ENCODE results near the gene ALDH18A1.

The ALDH18A1 gene

DNA sequence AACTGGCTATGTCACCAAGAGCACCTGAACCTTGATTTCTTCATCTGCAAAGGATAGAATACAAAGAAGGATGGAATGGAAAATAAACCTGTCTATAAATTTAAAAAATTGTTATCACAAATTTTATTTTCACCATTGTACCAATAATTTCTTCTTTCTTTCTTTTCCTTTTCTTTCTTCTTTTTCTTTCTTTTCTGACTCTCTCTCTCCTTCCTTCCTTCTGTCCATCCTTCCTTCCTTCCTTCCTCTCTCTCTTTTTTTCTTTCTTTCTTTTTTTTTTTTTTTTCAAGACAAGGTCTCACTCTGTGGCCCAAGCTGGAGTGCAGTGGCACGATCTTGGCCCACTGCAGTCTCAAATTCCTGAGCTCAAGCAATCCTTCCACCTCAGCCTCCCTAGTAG, 58.7 kb downstream of the ALDH18A1 start:
- Histone ChIP-seq H3K79me2 (ENCODE audit: insufficient read depth, low read length) (no peaks in the 10 kb centered on the region), H3K27ac (ENCODE audit: low read depth, low read length, poor library complexity, severe bottlenecking) (no peak overlapping the region), H3K9me2 (ENCODE audit: low read depth, low read length) (no peaks in the 10 kb centered on the region), H2AFZ (ENCODE audit: low read length) (no peak overlapping the region), H3K4me3 (ENCODE audit: low read depth, low read length, poor library complexity, severe bottlenecking) (no peak overlapping the region), H3K9ac (ENCODE audit: low read length) (no peak overlapping the region), H3K36me3 (ENCODE audit: insufficient read depth, low read length) (no peaks in the 10 kb centered on the region), H3F3A (ENCODE audit: insufficient read depth, low read length) (no peaks in the 10 kb centered on the region), H3K4me2 (ENCODE audit: low read length) (no peak overlapping the region), H3K27me3 (ENCODE audit: insufficient read depth, low read length) (no peaks in the 10 kb centered on the region), H3K4me1 (ENCODE audit: insufficient read depth, low read length, severe bottlenecking) (no peaks in the 10 kb centered on the region), H4K20me1 (ENCODE audit: insufficient read depth, low read length) (no peaks in the 10 kb centered on the region), H3K9me3 (ENCODE audit: low read length) (no peaks in the 10 kb centered on the region)
- TF ChIP-seq EZH2 (IDR thresholded peaks at IDR 0.05; ENCODE audit: borderline replicate concordance, low read length) (no peak), CTCF (IDR thresholded peaks at IDR 0.05; ENCODE audit: low read length) (no peak)

- Histone ChIP-seq H3K4me1 (ENCODE audit: insufficient read depth, low read length, severe bottlenecking) (no peaks in the 10 kb centered on the region), H3K9me3 (ENCODE audit: low read length) (no peaks in the 10 kb centered on the region), H3K36me3 (ENCODE audit: insufficient read depth, low read length) (no peaks in the 10 kb centered on the region), H2AFZ (ENCODE audit: low read length) (no peak overlapping the region), H3K27ac (ENCODE audit: low read depth, low read length, poor library complexity, severe bottlenecking) (no peak overlapping the region), H3F3A (ENCODE audit: insufficient read depth, low read length) (no peaks in the 10 kb centered on the region), H4K20me1 (ENCODE audit: insufficient read depth, low read length) (no peaks in the 10 kb centered on the region), H3K4me2 (ENCODE audit: low read length) (no peak overlapping the region), H3K9ac (ENCODE audit: low read length) (no peak overlapping the region), H3K79me2 (ENCODE audit: insufficient read depth, low read length) (no peaks in the 10 kb centered on the region), H3K4me3 (ENCODE audit: low read depth, low read length, poor library complexity, severe bottlenecking) (no peak overlapping the region), H3K9me2 (ENCODE audit: low read depth, low read length) (no peaks in the 10 kb centered on the region), H3K27me3 (ENCODE audit: insufficient read depth, low read length) (no peaks in the 10 kb centered on the region)
- no peak for TF ChIP-seq EZH2 (IDR thresholded peaks at IDR 0.05; ENCODE audit: borderline replicate concordance, low read length)
- no peak for TF ChIP-seq CTCF (IDR thresholded peaks at IDR 0.05; ENCODE audit: low read length)
Measured at GRCh38 chr10:95588025-95588424, 68.5 kb downstream of the ALDH18A1 start.

DNA sequence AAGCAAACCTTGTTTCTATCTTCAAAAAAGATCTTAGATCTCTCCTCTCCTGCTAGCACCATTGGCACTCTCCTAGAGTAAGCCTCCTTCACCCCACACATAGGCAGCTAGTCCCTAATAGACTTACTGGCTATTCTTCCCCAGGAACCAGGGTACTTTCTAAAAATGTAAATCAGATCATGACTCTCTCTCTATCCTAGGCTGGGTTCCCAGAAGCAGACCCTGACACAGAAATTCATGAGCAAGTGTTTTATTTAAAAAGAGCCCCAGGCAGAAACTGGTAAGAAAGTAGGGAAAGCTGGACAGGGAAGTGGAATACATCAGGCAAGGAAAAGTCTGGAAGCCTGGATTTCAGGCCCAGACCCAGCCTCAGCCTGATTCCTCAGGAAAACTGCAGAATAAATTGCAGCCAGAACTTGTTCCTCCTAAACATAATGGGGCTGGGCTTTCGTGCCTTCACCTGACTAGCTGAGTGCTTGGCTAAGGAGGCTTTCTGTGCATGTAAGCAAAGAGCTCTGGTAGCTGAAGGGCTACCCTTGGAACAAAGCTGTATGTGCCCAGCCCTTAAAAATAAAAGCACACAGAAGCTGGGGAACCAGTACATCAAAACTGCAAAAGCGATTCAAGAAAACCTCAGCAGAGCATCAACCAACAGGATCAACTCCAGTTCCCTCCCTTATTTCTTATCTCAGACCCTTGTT, 76.5 kb downstream of the ALDH18A1 start:
- Histone ChIP-seq H3K79me2 (ENCODE audit: insufficient read depth, low read length) (no peaks in the 10 kb centered on the region), H2AFZ (ENCODE audit: low read length) (no peak overlapping the region), H3K27ac (ENCODE audit: low read depth, low read length, poor library complexity, severe bottlenecking) (no peak overlapping the region), H3K36me3 (ENCODE audit: insufficient read depth, low read length) (no peaks in the 10 kb centered on the region), H3F3A (ENCODE audit: insufficient read depth, low read length) (no peaks in the 10 kb centered on the region), H3K27me3 (ENCODE audit: insufficient read depth, low read length) (no peaks in the 10 kb centered on the region), H3K4me3 (ENCODE audit: low read depth, low read length, poor library complexity, severe bottlenecking) (no peak overlapping the region), H4K20me1 (ENCODE audit: insufficient read depth, low read length) (no peaks in the 10 kb centered on the region), H3K4me2 (ENCODE audit: low read length) (no peak overlapping the region), H3K4me1 (ENCODE audit: insufficient read depth, low read length, severe bottlenecking) (no peaks in the 10 kb centered on the region), H3K9ac (ENCODE audit: low read length) (no peak overlapping the region), H3K9me3 (ENCODE audit: low read length) (no peaks in the 10 kb centered on the region), H3K9me2 (ENCODE audit: low read depth, low read length) (no peaks in the 10 kb centered on the region)
- TF ChIP-seq EZH2 (IDR thresholded peaks at IDR 0.05; ENCODE audit: borderline replicate concordance, low read length) = no peak
- TF ChIP-seq CTCF (IDR thresholded peaks at IDR 0.05; ENCODE audit: low read length) = no peak

All from OCI-LY1 (cell line).